NCI-H345 treated with DMSO at 0.1 percent for 48 hours (cell line): ENCODE measurements around the gene TMIGD2.
"Not testable (repeated sequence)": the region's sequence is repeated elsewhere in the genome, so short reads cannot be mapped to it uniquely, and the experiment has no call there.

Experiments used
- DNase-seq: peaks from one replicate; lab custom pipeline; 2025; ENCODE audit not compliant: unreplicated experiment; lab: John Stamatoyannopoulos, UW

TMIGD2 gene

GRCh38 chr19:4298810-4299550, 3.2 kb downstream of the TMIGD2 start:
- DNase-seq, result no peak

- no peak for DNase-seq
Observed at GRCh38 chr19:4297901-4298809, 4.0 kb downstream of the TMIGD2 start.

DNA sequence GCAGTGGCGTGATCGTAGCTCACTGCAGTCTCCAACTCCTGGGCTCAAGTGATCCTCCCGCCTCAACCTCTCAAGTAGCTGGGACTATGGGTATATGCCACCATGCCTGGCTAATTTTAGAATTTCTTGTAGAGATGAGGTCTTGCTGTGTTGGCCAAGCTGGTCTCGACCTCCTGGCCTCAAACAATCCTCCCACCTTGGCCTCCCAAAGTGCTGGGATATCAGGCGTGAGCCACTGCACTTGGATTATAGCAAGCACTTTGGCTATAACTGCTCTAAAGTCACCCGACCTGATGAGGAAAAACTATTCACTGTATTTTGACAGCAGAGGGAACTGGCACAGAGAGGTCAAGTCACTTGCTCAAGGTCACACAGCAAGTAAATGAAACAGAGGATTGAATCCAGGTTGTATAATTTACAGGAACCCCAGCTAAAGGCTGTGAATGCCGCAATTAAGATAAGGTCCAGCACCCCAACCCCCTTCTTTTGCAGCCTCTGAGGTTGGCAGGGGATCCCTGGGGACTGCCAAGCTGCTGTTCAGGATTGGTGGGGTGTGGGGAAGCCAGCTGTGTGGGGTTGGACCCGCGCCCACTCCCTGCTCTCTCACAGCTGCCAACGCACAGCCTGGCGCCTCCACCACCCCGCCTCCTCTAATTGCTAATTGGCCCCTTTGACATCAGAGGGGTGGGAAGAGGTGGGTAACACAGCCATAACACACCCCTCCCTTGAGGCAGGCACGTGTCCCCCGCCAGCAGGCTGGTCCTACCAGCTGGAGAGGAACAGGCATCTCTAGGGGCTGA, 6.0 kb downstream of the TMIGD2 start:
- DNase-seq, result peak; percentile 33

DNA sequence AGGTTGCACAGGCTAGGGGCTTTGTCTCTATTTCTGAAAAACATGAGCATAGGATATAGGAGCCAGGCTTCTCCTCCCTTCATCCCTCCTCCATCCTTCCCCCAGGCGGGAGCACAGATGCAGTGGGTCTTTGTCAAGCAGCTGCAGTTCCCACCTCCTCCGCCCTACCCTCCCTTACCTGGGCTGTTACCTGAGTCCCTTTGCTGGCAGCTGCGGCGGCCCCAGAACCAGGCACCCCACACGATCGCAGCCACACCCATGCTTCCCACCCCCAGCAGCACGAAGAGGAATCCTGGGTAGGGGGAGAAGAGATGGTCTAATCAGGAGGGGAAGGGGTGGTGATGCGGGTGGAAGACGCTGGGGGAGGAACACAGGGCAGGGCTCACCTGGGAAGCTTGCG, 7.8 kb downstream of the TMIGD2 start:
- no peak for DNase-seq

DNA sequence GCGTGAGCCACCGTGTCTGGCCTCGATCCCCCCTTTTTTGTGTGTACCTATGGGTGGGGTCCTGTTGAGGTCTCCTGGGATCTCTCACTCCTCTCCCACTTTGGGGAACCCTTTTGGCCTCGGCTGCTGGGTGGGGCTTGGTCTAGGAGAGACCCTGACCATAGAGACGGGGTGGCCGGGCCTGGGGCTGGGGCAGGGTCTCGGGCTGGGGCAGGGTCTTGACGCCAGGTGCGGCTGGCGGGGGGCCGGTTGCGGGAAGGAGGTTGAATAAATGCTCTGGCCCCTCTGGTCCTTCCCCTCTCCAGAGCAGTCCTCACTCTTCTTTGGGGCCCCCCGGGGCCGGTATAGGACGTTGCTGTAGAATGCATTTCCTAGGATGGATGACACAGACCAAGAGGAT, 9.7 kb downstream of the TMIGD2 start:
- no peak for DNase-seq

DNA sequence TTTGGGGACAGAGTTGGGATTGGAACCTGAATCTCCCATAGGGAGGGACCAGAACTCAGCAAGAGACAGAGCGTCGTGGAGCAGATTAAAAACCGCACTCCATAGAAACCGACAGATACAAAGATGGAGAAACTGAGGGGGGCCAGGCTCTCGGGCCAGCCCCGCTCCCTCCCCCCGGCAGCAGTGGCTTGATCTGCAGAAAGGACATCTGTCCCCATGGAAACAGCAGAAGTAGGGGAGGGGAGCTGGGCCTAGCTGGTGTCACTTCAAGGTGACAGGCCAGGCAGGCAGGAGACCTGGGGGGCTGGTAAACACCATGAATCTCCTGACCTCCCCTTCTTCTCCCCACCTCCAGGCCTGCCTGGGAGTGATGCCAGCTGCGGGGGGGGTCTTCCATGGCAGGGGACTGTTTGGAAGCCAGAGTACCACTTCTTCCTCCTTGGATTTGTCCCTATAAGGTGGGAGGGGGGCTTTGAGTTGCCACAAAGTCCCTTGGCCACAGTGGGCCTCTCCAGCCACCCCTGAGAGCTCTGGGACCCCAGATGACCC, 10.9 kb downstream of the TMIGD2 start:
- no peak for DNase-seq

DNA sequence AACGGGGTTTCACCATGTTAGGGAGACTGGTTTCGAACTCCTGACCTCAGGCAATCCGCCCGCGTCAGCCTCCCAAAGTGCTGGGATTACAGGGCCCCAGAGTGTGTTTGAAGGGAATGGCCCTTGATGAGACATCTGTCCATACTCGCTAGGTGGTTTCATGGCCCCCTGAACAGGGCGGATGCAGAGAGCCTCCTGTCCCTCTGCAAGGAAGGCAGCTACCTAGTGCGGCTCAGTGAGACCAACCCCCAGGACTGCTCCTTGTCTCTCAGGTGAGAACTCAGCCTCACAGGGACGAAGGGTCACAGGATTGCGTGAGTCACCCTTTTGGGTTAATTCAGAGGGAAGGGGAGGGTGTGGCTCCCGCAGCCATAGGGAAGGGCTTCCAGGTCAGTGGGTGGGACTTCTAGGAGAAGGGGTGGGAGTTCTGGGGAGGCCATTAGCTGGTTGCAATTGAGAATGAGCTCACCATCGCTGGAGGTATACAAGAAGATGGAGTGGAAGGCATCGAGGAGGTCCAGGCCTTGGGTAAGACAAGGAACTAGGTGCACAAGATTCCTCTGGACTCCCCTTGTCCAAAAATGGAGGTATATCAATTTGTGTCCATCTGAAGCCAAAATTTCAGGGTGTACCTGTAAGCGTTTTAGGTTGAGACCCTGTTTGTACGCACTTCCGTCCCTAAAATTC, 14.0 kb downstream of the TMIGD2 start:
- DNase-seq, result no peak

DNA sequence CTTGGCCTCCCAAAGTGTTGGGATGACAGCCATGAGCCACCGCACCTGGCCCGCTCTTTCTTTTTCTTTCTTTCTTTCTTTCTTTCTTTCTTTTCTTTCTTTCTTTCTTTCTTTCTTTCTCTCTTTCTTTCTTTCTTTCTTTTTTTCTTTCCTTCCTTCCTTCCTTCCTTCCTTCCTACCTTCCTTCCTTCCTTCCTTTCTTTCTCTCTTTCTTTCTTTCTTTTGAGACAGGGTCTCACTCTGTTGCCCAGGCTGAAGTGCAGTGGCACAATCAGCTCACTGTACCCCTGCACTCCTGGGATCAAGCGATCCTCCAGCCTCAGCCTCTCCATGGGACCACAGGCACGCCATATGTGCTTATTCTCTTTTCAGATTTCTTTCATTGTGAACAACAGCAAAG, 16.0 kb downstream of the TMIGD2 start:
- DNase-seq, result not testable (repeated sequence)

- no peak for DNase-seq
Observed at GRCh38 chr19:4284974-4285373, 17.2 kb downstream of the TMIGD2 start.

GRCh38 chr19:4284176-4284958, 17.8 kb downstream of the TMIGD2 start:
- no peak for DNase-seq

- DNase-seq, result no peak
Observed at GRCh38 chr19:4279530-4280422, 22.4 kb downstream of the TMIGD2 start.

- no peak for DNase-seq
Observed at GRCh38 chr19:4279267-4279529, 23.0 kb downstream of the TMIGD2 start.

DNA sequence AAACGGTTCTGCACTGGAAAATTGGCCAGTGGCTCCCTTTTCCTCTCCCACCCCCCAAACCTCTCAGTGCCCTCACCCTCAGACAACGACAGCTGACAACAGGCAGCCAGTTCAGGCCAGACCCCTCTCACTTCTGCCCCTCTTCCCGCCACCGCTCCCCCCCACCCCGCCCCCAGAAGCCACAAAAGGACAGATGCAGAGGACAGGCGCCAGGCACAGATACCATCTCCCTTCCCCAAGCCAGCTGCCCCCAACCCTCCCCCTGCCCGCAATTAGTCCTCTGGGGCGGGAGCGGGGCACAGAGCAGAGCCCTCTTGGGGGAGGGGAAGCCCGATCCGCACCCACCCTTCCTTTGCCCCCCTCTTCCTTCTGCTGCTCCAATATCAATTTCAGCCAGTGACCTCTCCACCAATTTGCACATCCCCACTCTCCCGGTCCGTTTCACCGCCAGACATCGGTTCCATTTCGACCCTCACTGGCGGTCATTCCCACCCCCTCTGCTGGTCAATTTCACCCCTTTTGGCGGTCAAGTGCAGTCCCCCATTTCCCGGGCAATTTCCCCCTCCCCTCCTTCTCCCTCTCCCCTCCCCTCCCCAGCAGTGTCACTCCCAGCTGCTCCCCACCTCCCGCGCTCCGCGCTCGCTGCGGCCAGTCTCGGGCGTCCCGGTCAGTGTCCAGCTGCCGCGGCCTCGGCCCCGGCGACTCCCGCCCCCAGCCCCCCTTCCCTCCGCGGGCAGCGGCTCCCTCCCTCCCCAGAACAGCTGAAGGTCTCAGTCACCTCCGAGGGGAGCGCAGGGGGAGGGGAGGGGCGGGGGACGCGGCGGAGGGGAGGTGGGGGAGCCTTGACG, 23.5 kb downstream of the TMIGD2 start, which contains the start of gene SHD:
SHD (plus strand) TSS at position 848 of the 848 bp plus-strand sequence. CDS start 798 bp downstream, outside the sequence.
- no peak for DNase-seq

DNA sequence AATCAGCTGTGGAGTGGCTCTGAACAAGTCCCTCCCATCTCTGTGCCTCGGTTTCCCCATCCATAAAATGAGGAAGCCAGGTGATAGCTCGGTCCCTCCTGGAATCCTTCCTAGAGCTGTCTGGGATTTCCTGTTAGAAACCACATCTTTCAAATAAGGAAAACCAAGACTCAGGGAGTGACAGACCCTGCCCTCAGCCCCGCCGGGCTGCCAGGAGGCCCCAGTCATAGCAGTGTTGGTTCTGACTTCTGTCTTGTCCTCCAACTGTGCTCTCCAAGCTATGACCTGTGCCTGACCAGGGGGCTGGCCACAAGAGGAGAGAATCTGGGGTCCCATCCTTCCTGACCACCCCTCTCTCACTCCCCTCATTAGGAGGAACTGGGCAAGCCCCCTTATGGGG, 24.2 kb downstream of the TMIGD2 start:
- DNase-seq, result no peak

GRCh38 chr19:4277191-4277696, 24.9 kb downstream of the TMIGD2 start:
- DNase-seq, result no peak

GRCh38 chr19:4274321-4274686, 27.9 kb downstream of the TMIGD2 start:
- DNase-seq, result not testable (repeated sequence)

- no peak for DNase-seq
Observed at GRCh38 chr19:4272894-4273293, 29.3 kb downstream of the TMIGD2 start.
